ENCODE results near the gene CDC42BPG.

Gene CDC42BPG

GRCh38 chr11:64786308-64786707, 58.1 kb downstream of the CDC42BPG start:
- H3K9ac ChIP-seq (ENCODE audit: low read depth, low read length, poor library complexity, severe bottlenecking): no peak overlapping the region
- no peaks in the 10 kb centered on the region for H3K4me1 ChIP-seq (ENCODE audit: insufficient read depth, low read length, poor library complexity, severe bottlenecking)
- no peaks in the 10 kb centered on the region for H4K20me1 ChIP-seq (ENCODE audit: insufficient read depth, low read length, poor library complexity, severe bottlenecking)

GRCh38 chr11:64784813-64785581, 59.5 kb downstream of the CDC42BPG start:
- Histone ChIP-seq H3K9ac (ENCODE audit: low read depth, low read length, poor library complexity, severe bottlenecking) (no peak overlapping the region), H3F3A (ENCODE audit: low read depth) (no peaks in the 10 kb centered on the region), H3K27me3 (ENCODE audit: insufficient read depth, low read length, poor library complexity, severe bottlenecking) (no peaks in the 10 kb centered on the region), H4K20me1 (ENCODE audit: insufficient read depth, low read length, poor library complexity, severe bottlenecking) (no peaks in the 10 kb centered on the region), H3K4me1 (ENCODE audit: insufficient read depth, low read length, poor library complexity, severe bottlenecking) (peaks cover 2% of the 10 kb centered on the region), H3K4me3 (ENCODE audit: low read length, poor library complexity, severe bottlenecking) (no peak overlapping the region), H3K4me2 (ENCODE audit: low read depth, low read length, poor library complexity, severe bottlenecking) (no peak overlapping the region), H3K36me3 (ENCODE audit: insufficient read depth, low read length) (no peaks in the 10 kb centered on the region), H3K9me3 (ENCODE audit: insufficient read depth, low read depth, low read length) (no peaks in the 10 kb centered on the region), H3K79me2 (ENCODE audit: insufficient read depth, low read length) (peaks cover 5% of the 10 kb centered on the region; the same call in 1 of the 2 replicates), H2AFZ (ENCODE audit: low read length) (no peak overlapping the region), H3K9me2 (replicated peaks; ENCODE audit: low read depth, low read length) (no peaks in the 10 kb centered on the region)
- no peak for TF ChIP-seq EZH2phosphoT487 (IDR thresholded peaks at IDR 0.05; ENCODE audit: borderline replicate concordance)
- no peak for TF ChIP-seq CTCF (conservative IDR thresholded peaks at IDR 0.05; ENCODE audit: low read length)

More at GRCh38 chr11:64786308-64786707, 58.1 kb downstream of the CDC42BPG start:
- Histone ChIP-seq H3K27me3 (ENCODE audit: insufficient read depth, low read length, poor library complexity, severe bottlenecking) (no peaks in the 10 kb centered on the region), H2AFZ (ENCODE audit: low read length) (no peak overlapping the region), H3K9me2 (replicated peaks; ENCODE audit: low read depth, low read length) (no peaks in the 10 kb centered on the region), H3K9me3 (ENCODE audit: insufficient read depth, low read depth, low read length) (no peaks in the 10 kb centered on the region), H3K36me3 (ENCODE audit: insufficient read depth, low read length) (no peaks in the 10 kb centered on the region), H3K4me3 (ENCODE audit: low read length, poor library complexity, severe bottlenecking) (no peak overlapping the region), H3F3A (ENCODE audit: low read depth) (no peaks in the 10 kb centered on the region), H3K79me2 (ENCODE audit: insufficient read depth, low read length) (no peaks in the 10 kb centered on the region), H3K4me2 (ENCODE audit: low read depth, low read length, poor library complexity, severe bottlenecking) (no peak overlapping the region)
- TF ChIP-seq CTCF (conservative IDR thresholded peaks at IDR 0.05; ENCODE audit: low read length) (no peak), EZH2phosphoT487 (IDR thresholded peaks at IDR 0.05; ENCODE audit: borderline replicate concordance) (no peak)

GRCh38 chr11:64778473-64779298, 65.8 kb downstream of the CDC42BPG start, which contains the start of gene SF1:
SF1 (minus strand) TSS chr11:64778542; CDS start chr11:64778392, 150 bp downstream.
- Histone ChIP-seq H3K27me3 (ENCODE audit: insufficient read depth, low read length, poor library complexity, severe bottlenecking) (no peaks in the 10 kb centered on the region), H3K4me2 (ENCODE audit: low read depth, low read length, poor library complexity, severe bottlenecking) (peak within 1 kb of the TSS; percentile 92), H2AFZ (ENCODE audit: low read length) (peak within 1 kb of the TSS; percentile 74), H3K4me1 (ENCODE audit: insufficient read depth, low read length, poor library complexity, severe bottlenecking) (peaks cover 46% of the 10 kb centered on the region), H4K20me1 (ENCODE audit: insufficient read depth, low read length, poor library complexity, severe bottlenecking) (peaks cover 38% of the 10 kb centered on the region), H3K9me3 (ENCODE audit: insufficient read depth, low read depth, low read length) (no peaks in the 10 kb centered on the region), H3K4me3 (ENCODE audit: low read length, poor library complexity, severe bottlenecking) (peak within 1 kb of the TSS; percentile 91), H3K9me2 (replicated peaks; ENCODE audit: low read depth, low read length) (no peaks in the 10 kb centered on the region), H3K9ac (ENCODE audit: low read depth, low read length, poor library complexity, severe bottlenecking) (peak within 1 kb of the TSS; percentile 93), H3F3A (ENCODE audit: low read depth) (peaks cover 5% of the 10 kb centered on the region; the same call in 1 of the 2 replicates), H3K79me2 (ENCODE audit: insufficient read depth, low read length) (peaks cover 50% of the 10 kb centered on the region), H3K36me3 (ENCODE audit: insufficient read depth, low read length) (peaks cover 35% of the 10 kb centered on the region)
- TF ChIP-seq EZH2phosphoT487 (IDR thresholded peaks at IDR 0.05; ENCODE audit: borderline replicate concordance): no peak
- TF ChIP-seq CTCF (conservative IDR thresholded peaks at IDR 0.05; ENCODE audit: low read length): no peak
